ENCODE data around the gene LMAN1L.
A peak's percentile ranks its signal among the peaks of the same experiment; 100 is the strongest.

- TF ChIP-seq CTCF (IDR thresholded peaks at IDR 0.05; ENCODE audit: low read length): peak; percentile 70
- TF ChIP-seq EZH2 (IDR thresholded peaks at IDR 0.05; ENCODE audit: borderline replicate concordance, low read length): no peak
Measured at GRCh38 chr15:74793135-74794028, 19.3 kb upstream of the LMAN1L start.
